WTC11 (cell line): ENCODE measurements around the gene SLC6A2. TPM values are rescaled to one million over a fixed set of nuclear protein-coding genes. Genes with fewer than 3 reads are reported as not detected.
"Not testable (repeated sequence)": the region's sequence is repeated elsewhere in the genome, so short reads cannot be mapped to it uniquely, and the experiment has no call there.

Experiments used
- ATAC-seq: fragments of 200-7000 bp; cut with Tn5 transposase; 2 replicates; pipeline ENCODE4 v1.10.0; 2021; ENCODE audit warnings: mild to moderate bottlenecking, moderate library complexity
- CTCF ChIA-PET: fragments of 300-600 bp; sonication (Branson Sonifier 250); formaldehyde crosslinking; loops from one replicate; lab custom pipeline; 2021; ENCODE audit warnings: antibody characterized with exemption; lab: Charles Lee
- POLR2A ChIA-PET: fragments of 350-600 bp; sonication (Branson Sonifier 250); formaldehyde crosslinking; loops from one replicate; lab custom pipeline; 2021; ENCODE audit warnings: antibody characterized with exemption; lab: Charles Lee
- DNase-seq: peaks from one replicate; pipeline ENCODE4 v3.0.0; 2021; ENCODE audit warnings: low spot score
- H3K27ac Mint-ChIP-seq: 2 replicates; pipeline ENCODE4 v1.8.0; 2021; ENCODE audit warnings: mixed read lengths
- H3K27me3 Mint-ChIP-seq: 2 replicates; pipeline ENCODE4 v1.8.0; 2021; ENCODE audit warnings: low read depth, mild to moderate bottlenecking, moderate library complexity, mixed read lengths
- H3K36me3 Mint-ChIP-seq: 2 replicates; pipeline ENCODE4 v1.8.0; 2021; ENCODE audit warnings: mixed read lengths
- H3K4me1 Mint-ChIP-seq: 2 replicates; pipeline ENCODE4 v1.8.0; 2022; ENCODE audit warnings: mixed read lengths
- H3K4me3 Mint-ChIP-seq: 2 replicates; pipeline ENCODE4 v1.8.0; 2021; ENCODE audit warnings: mild to moderate bottlenecking, moderate library complexity, mixed read lengths
- H3K9me3 Mint-ChIP-seq: 2 replicates; pipeline ENCODE4 v1.8.0; 2021; ENCODE audit warnings: mixed read lengths
- HMGXB4 ChIP-seq: sonication (generic); formaldehyde crosslinking; IDR thresholded peaks from 2 replicates; pipeline ENCODE4 v1.8.1; 2023; ENCODE audit warnings: mild to moderate bottlenecking, moderate library complexity, missing genetic modification reagents
- IRF2 ChIP-seq: sonication (generic); formaldehyde crosslinking; IDR thresholded peaks from 2 replicates; pipeline ENCODE4 v1.8.0; 2022; ENCODE audit warnings: low read depth, missing genetic modification reagents, borderline replicate concordance
- ZNF317 ChIP-seq: sonication (generic); formaldehyde crosslinking; IDR thresholded peaks from 2 replicates; pipeline ENCODE4 v1.8.1; 2023; ENCODE audit warnings: low read depth, mild to moderate bottlenecking, moderate library complexity, missing genetic modification reagents, borderline replicate concordance
- total RNA-seq: library from RNA; stranded (reverse); gene quantifications from 3 replicates; pipeline ENCODE4 v1.2.3, GENCODE V29; 2021
- TF ChIP-seq, protein P1 (sequence below): fragments of 200-600 bp; IDR thresholded peaks from 2 replicates; pipeline ENCODE4 v1.8.0; 2022; ENCODE audit warnings: antibody characterized with exemption

The SLC6A2 gene
- total RNA-seq, 1 experiment from 2014 or later = 0.20 TPM

GRCh38 chr16:55747785-55748184 lies 92.0 kb downstream of the SLC6A2 start (continued):
- TF ChIP-seq HMGXB4 (CRISPR knock-in tag) = no peak
- TF ChIP-seq, protein P1, sequence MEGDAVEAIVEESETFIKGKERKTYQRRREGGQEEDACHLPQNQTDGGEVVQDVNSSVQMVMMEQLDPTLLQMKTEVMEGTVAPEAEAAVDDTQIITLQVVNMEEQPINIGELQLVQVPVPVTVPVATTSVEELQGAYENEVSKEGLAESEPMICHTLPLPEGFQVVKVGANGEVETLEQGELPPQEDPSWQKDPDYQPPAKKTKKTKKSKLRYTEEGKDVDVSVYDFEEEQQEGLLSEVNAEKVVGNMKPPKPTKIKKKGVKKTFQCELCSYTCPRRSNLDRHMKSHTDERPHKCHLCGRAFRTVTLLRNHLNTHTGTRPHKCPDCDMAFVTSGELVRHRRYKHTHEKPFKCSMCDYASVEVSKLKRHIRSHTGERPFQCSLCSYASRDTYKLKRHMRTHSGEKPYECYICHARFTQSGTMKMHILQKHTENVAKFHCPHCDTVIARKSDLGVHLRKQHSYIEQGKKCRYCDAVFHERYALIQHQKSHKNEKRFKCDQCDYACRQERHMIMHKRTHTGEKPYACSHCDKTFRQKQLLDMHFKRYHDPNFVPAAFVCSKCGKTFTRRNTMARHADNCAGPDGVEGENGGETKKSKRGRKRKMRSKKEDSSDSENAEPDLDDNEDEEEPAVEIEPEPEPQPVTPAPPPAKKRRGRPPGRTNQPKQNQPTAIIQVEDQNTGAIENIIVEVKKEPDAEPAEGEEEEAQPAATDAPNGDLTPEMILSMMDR = no peak
- no peak for TF ChIP-seq ZNF317 (CRISPR knock-in tag)
- TF ChIP-seq IRF2 = no peak

DNA sequence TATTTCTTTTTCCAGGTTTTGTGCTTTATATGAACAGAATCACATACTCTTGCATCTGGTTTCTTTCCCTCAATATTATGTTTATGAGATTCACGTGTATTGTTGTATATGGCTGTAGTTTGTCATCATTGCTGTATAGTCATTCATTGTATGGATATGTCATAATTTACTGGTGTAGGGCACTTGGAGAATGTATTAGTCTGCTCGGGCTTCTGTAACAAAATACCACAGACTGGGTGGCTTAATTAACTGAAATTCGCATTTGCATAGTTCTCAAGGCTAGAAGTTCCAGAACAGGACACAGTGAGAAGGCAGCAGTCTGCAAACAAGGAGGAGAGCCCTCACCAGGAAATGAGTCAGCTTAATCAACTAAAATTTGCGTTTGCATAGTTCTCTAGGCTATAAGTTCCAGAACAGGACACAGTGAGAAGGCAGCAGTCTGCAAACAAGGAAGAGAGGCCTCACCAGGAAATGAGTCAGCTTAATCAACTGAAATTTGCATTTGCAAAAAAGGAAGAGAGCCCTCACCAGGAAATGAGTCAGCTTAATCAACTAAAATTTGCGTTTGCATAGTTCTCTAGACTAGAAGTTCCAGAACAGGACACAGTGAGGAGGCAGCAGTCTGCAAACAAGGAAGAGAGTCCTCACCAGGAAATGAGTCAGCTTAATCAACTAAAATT lies 96.8 kb downstream of the SLC6A2 start:
- ATAC-seq, CTCF ChIA-PET, H3K4me3 Mint-ChIP-seq, H3K4me1 Mint-ChIP-seq, DNase-seq, POLR2A ChIA-PET: not testable (repeated sequence)
- peaks cover 32% of the 10 kb centered on the region for H3K9me3 Mint-ChIP-seq
- H3K27ac Mint-ChIP-seq = peak overlapping the region; percentile 89
- H3K36me3 Mint-ChIP-seq = peaks cover 30% of the 10 kb centered on the region
- peaks cover 12% of the 10 kb centered on the region for H3K27me3 Mint-ChIP-seq

GRCh38 chr16:55753145-55753631 lies 97.4 kb downstream of the SLC6A2 start:
- DNase-seq, CTCF ChIA-PET, H3K4me1 Mint-ChIP-seq, ATAC-seq, H3K4me3 Mint-ChIP-seq, POLR2A ChIA-PET: not testable (repeated sequence)
- peaks cover 30% of the 10 kb centered on the region for H3K36me3 Mint-ChIP-seq
- peaks cover 18% of the 10 kb centered on the region for H3K27me3 Mint-ChIP-seq
- H3K27ac Mint-ChIP-seq = peak overlapping the region; percentile 78
- H3K9me3 Mint-ChIP-seq = peaks cover 32% of the 10 kb centered on the region

Other genes starting within 250 kb of the SLC6A2 start
- gene MMP2, start 176.8 kb upstream of the SLC6A2 start, total RNA-seq = 51.5 to 61.3 TPM (median 55.8 TPM) in 3 replicates
- gene LPCAT2, start 146.9 kb upstream of the SLC6A2 start, total RNA-seq = 5.8 to 7.1 TPM (median 7.0 TPM) in 3 replicates
- gene CAPNS2, start 89.3 kb upstream of the SLC6A2 start, total RNA-seq = 0.28 TPM in 1 of 3 replicates, not detected in the others
- gene CES1, start 177.1 kb downstream of the SLC6A2 start, total RNA-seq = 1.5 to 2.1 TPM (median 2.0 TPM) in 3 replicates
- gene CES5A, start 219.4 kb downstream of the SLC6A2 start, total RNA-seq = not detected in 3 replicates